Posterior cingulate gyrus (tissue), 11 donors: ENCODE measurements around the gene ANKRD63.

ENCODE experiments used
- DNase-seq, 10 donors: peaks; one replicate each; pipeline versions ENCODE4 v3.0.0 to v3.0.0-alpha.2; 2020 to 2021; ENCODE audit warnings: mixed read lengths in 3 of 10
- intact Hi-C: fragments of 100-400 bp; cut with DNase I; formaldehyde crosslinking; loops from one replicate; pipeline ENCODE4 v1.15.1; 2023

The ANKRD63 gene

GRCh38 chr15:40265875-40266274 is 17.0 kb downstream of the ANKRD63 start:
- intact Hi-C loops, result no loop called here
- DNase-seq, result no peak

GRCh38 chr15:40265355-40265754 is 17.5 kb downstream of the ANKRD63 start:
- DNase-seq, result no peak
- intact Hi-C loops, result no loop called here

- DNase-seq, result no peak
- intact Hi-C loops, result no loop called here
These were observed 18.3 kb downstream of the ANKRD63 start for GRCh38 chr15:40264321-40265153.

GRCh38 chr15:40263024-40263754 is 19.7 kb downstream of the ANKRD63 start:
- intact Hi-C loops, result no loop called here
- DNase-seq, result no peak

- intact Hi-C loops, result no loop called here
- peak in 1 of 10 donors; percentile 70 for DNase-seq
These were observed 23.8 kb downstream of the ANKRD63 start for GRCh38 chr15:40259021-40259420.

- intact Hi-C loops, result no loop called here
- DNase-seq, result peak in 1 of 10 donors; percentile 45
These were observed 24.3 kb downstream of the ANKRD63 start for GRCh38 chr15:40258544-40258943.

- peak in 1 of 10 donors; percentile 52 for DNase-seq
- intact Hi-C loops, result no loop called here
These were observed 25.0 kb downstream of the ANKRD63 start for GRCh38 chr15:40257656-40258450.

- peak in 2 of 10 donors; percentile 34 to 84 for DNase-seq
- intact Hi-C loops, result no loop called here
These were observed 26.1 kb downstream of the ANKRD63 start for GRCh38 chr15:40256638-40257235.

GRCh38 chr15:40255033-40255432 is 27.8 kb downstream of the ANKRD63 start:
- DNase-seq, result peak in 2 of 10 donors; percentile 12 to 32
- intact Hi-C loops, result no loop called here

- intact Hi-C loops, result no loop called here
- DNase-seq, result peak in 2 of 10 donors; percentile 13 to 62
These were observed 28.4 kb downstream of the ANKRD63 start for GRCh38 chr15:40254452-40254851.

GRCh38 chr15:40253167-40253790 is 29.6 kb downstream of the ANKRD63 start:
- peak in 2 of 10 donors; percentile 55 to 81 for DNase-seq
- intact Hi-C loops, result no loop called here

GRCh38 chr15:40252438-40253166 is 30.3 kb downstream of the ANKRD63 start:
- peak in 5 of 10 donors; percentile 32 to 92 (median 84) for DNase-seq
- intact Hi-C loops, result no loop called here

- peak in 3 of 10 donors; percentile 58 to 85 (median 70) for DNase-seq
- intact Hi-C loops, result no loop called here
These were observed 30.8 kb downstream of the ANKRD63 start for GRCh38 chr15:40252141-40252437.

- peak in 4 of 10 donors; percentile 23 to 58 (median 42) for DNase-seq
- intact Hi-C loops, result no loop called here
These were observed 31.3 kb downstream of the ANKRD63 start for GRCh38 chr15:40251486-40252140.

GRCh38 chr15:40250771-40251483 is 31.9 kb downstream of the ANKRD63 start:
- intact Hi-C loops, result no loop called here
- DNase-seq, result peak in 4 of 10 donors; percentile 21 to 75 (median 51)

- intact Hi-C loops, result no loop called here
- peak in 1 of 10 donors; percentile 6 for DNase-seq
These were observed 32.6 kb downstream of the ANKRD63 start for GRCh38 chr15:40250304-40250656.

- peak in 4 of 10 donors; percentile 25 to 79 (median 71) for DNase-seq
- intact Hi-C loops, result no loop called here
These were observed 33.2 kb downstream of the ANKRD63 start for GRCh38 chr15:40249477-40250303.
